ENCODE results near the gene ANKRD7. TPM values are rescaled to one million over a fixed set of nuclear protein-coding genes. Genes with fewer than 3 reads are reported as not detected.

ANKRD7 gene
- total RNA-seq, 4 donors from 2014 or later = 1.4 TPM; not detected in 3

- DNase-seq (ENCODE audit: low spot score) (no peak), ATAC-seq (ENCODE audit: low FRiP score) (no peak)
- no peak for TF ChIP-seq CTCF (IDR thresholded peaks at IDR 0.05)
Measured at GRCh38 chr7:118252087-118252486, 27.6 kb downstream of the ANKRD7 start.

GRCh38 chr7:118259115-118259514, 34.6 kb downstream of the ANKRD7 start:
- DNase-seq (ENCODE audit: low spot score) (no peak), ATAC-seq (ENCODE audit: low FRiP score) (no peak)
- TF ChIP-seq CTCF (IDR thresholded peaks at IDR 0.05) = no peak

GRCh38 chr7:118264836-118265235, 40.3 kb downstream of the ANKRD7 start:
- TF ChIP-seq CTCF (IDR thresholded peaks at IDR 0.05) = no peak
- no peak for ATAC-seq (ENCODE audit: low FRiP score)
- no peak for DNase-seq (ENCODE audit: low spot score)

- no peak for ATAC-seq (ENCODE audit: low FRiP score)
- DNase-seq (ENCODE audit: low spot score) = no peak
- TF ChIP-seq CTCF (IDR thresholded peaks at IDR 0.05) = no peak
Measured at GRCh38 chr7:118280319-118281012, 56.0 kb downstream of the ANKRD7 start.

- ATAC-seq (ENCODE audit: low FRiP score) (no peak), DNase-seq (ENCODE audit: low spot score) (no peak)
- no peak for TF ChIP-seq CTCF (IDR thresholded peaks at IDR 0.05)
Measured at GRCh38 chr7:118281196-118281595, 56.7 kb downstream of the ANKRD7 start.

- TF ChIP-seq CTCF (IDR thresholded peaks at IDR 0.05) = no peak
- DNase-seq (ENCODE audit: low spot score) (no peak), ATAC-seq (ENCODE audit: low FRiP score) (no peak)
Measured at GRCh38 chr7:118285358-118285757, 60.9 kb downstream of the ANKRD7 start.

GRCh38 chr7:118286131-118286530, 61.6 kb downstream of the ANKRD7 start:
- TF ChIP-seq CTCF (IDR thresholded peaks at IDR 0.05) = no peak
- no peak for DNase-seq (ENCODE audit: low spot score)
- no peak for ATAC-seq (ENCODE audit: low FRiP score)

All from omental fat pad (tissue), 4 donors.